Astrocyte of the hippocampus (primary cell): ENCODE results near the gene MGAT4C.
"Not testable (repeated sequence)": the region's sequence is repeated elsewhere in the genome, so short reads cannot be mapped to it uniquely, and the experiment has no call there.

Source experiments
- DNase-seq: peaks from one replicate; pipeline ENCODE4 v3.0.0; 2011; ENCODE audit warnings: low read depth, low spot score

The MGAT4C gene

DNA sequence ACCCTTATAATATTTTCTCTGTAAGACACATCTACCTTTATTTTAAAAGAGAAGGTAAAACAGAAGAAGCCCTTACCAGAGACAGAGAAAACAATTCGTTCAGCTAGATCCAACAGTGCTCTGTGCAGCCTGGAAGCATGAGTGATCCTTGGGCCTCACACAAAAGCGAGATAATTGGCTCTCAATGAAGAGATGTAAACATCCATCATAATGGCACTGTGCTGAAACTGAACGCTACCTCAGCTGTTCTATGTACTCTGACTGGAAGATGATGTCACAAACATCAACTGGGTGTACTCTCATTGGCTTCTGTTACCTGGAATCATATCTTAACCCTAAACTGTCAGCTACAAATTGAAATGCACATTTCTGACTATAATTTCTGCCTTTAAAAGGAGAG is at the start of gene MGAT4C:
TSS of gene MGAT4C (minus strand) at position 229 of the 400 bp plus-strand sequence.
- DNase-seq, result no peak

DNA sequence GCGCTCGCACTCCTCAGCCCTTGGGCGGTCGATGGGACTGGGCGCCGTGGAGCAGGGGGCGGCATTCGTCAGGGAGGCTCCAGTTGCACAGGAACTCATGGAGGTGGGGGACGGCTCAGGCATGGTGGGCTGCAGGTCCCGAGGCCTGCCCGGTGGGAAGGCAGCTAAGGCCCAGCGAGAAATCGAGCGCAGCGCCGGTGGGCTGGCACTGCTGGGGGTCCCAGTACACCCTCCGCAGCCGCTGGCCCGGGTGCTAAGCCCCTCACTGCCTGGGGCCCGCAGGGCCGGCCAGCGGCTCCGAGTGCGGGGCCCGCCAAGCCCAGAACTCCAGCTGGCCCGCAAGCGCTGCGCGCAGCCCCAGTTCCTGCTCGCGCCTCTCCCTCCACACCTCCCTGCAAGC is 40.2 kb upstream of the MGAT4C start:
- DNase-seq, result not testable (repeated sequence)

DNA sequence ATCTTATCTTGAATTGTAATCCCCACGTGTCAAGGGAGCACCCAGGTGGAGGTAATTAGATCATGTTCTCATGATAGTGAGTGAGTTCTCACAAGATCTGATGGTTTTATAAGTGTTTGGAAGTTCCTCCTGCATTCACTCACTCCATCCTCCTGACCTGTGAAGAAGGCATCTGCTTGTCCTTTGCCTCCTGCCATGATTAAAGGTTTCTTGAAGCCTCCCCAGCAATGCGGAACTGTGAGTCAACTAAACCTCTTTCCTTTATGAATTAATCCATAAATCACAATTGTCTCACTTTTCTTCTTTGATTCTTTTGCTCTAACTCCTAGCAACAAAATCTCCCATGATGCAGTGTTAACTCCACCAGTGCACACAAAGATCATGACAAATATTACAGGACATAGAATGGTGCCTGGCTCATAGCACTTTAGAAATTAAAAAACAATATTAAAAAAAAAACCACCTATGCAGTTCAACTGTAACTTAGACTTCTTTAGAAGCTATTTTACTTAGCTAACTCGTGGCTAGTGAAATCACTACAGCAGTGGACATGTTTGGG is 37.6 kb upstream of the MGAT4C start:
- DNase-seq, result no peak

DNA sequence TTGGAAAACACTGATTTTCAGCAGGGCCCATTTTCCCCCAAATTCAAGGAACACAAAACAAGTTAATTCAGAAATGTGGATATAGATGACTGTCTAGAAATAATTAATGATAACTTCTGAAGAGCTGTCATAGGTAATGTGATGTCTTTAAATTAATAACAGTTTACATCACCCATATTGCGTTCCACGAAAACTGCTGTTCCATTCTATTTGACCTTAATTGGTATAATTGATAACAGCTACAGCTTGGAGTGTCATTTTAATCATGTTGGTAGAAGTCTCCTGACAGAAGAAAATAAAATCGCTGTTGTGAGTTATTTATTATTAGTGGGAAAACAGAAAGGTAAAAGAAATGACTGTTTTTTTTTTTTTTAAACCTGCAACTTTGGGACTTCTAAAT is 36.3 kb upstream of the MGAT4C start:
- no peak for DNase-seq

DNA sequence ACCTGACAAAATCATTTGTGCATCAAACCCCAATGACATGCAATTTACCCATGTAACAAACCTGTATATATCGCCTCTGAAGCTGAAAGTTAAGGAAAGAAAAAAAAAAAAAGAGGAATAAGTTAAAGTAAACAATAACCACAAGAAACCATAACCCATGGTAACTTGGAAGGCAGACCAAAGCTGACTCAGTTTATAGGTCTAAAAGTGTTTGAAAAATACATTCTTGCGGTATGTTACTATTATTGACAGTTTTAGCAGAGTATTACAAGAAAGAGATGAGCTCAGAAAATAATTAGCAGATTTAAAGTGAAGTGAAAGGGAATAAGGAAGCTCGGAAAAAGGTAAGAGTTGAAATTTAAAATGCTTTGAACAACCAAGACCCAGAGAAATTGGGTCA is 34.4 kb upstream of the MGAT4C start:
- no peak for DNase-seq

DNA sequence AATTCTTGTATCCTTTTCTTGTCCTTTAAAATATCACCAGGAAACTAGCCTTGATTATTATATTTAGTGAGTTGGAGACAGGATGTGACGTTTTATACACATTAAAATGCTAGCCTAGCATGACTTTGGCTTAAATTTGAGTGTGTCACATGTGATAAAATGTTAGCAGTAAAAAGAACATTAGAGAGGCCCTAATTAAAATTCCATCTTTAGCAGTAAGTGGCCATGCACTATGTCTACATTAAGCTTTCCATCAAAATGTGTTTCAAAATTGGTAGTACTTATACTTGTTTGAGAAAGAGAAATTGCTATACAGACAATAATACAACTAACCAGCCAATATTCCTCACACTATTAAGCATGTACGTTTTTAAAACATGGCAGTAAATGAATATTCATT is 29.9 kb upstream of the MGAT4C start:
- DNase-seq, result no peak

DNA sequence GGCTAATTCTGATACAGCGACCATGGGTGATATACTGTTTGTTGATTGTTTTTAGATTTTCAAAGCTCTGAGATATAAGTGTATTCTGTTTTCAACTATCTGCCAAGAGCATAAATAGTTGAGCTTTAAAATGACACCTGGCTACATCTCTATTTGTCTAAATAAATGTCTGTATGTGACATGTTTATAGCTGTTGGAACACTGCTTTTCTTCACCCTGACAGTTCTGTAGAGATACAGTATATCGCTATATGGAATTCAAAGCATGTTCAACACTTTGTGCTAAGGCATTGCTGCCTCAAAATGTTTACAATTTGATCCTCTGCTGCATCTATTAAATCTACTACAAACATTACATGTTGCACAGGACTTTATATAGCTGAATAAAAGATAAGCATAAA is 27.4 kb upstream of the MGAT4C start:
- DNase-seq, result no peak

DNA sequence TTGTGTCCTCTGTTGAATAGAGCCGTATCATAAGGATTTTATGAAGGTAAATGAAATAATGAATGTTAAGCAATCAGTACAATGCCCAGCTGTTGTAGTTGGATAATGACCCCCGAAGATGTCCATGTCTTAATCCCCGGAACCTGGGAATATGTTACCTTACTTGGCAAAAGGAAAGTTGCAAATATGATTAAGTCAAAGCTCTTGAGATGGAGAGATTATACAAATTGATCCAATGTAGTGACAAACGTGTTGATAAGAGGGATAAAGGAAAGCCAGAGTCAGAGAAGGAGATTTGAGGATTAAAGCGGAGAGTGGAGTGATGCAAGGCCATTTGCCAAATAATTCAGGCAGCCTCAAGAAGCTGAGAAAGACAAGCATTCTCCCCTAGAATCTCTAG is 19.2 kb upstream of the MGAT4C start:
- DNase-seq, result no peak

DNA sequence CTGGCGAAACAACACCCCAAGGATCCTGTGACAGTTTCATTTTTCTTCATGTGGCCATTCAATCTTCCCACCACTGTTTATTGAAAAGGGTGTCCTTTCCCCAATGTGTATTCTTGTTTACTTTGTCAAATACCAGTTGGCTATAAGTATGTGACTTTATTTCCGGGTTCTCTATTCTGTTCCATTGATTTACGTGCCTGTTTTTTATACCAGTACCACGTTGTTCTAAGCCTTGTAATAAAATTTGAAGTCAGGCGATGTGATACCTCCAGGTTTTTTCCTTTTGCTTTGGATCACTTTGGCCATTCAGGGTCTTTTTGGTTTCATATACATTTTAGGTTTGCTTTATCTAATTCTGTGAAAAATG is 9.1 kb upstream of the MGAT4C start:
- no peak for DNase-seq

DNA sequence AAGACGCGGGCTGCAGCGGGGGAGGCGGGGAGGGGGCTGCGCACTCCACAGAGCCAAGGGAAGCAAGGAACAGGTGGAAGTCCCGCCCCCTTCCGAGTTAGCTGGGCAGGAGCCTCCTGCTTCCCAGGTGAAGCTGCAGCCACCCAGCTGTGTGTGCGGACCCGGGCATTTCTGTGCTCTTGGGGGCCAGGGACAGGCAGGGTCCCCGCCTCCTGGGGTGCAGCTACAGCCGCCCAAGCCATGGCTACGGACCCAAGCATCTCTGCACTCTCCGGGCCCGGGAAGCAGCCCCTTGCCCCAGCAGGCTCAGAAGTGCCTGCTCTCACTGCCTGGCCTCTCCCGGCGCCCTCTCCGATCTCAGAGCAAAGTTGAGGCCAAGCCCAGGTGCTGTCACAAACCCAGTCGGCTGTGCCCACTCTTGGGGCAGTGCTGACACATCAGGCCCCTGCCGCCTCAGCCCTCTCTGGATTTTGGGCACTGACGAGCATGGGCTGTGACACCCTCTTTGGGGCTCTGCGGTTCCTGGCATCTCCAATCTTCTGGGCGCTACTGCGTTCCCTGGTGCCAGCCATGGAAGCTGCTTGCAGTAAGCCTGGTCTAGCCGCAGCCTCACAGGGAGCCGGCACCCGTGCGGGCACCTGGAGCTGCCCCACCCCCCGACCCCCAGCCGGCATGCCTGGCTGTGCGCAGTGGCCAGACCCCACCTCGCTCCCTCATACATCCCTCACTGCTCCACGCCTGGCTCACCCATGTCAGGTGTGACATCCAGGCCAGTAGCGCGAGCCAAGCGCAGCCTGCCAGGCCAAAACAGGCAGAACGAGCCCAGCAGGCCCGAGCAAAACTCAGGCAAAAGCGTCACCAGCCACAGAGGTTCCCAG is 8.5 kb upstream of the MGAT4C start:
- no peak for DNase-seq

DNA sequence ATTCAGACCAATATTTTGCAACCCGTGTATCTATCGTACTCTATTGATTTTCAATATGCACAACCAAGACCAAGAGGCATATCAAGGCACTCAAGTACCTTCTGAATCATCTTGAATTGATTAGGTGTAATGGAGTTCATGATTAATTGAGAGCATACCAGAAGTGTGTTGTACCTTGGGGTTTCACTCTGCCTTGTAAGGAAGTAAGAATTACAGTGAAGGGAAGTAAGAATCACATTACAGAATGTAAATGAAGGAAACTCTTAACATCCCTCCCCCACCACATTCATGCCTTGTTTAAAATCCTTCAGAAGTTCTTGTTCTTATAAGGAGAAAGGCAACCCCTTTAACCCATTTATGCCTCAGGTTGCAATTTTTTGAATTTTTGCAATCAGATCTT is 5.4 kb upstream of the MGAT4C start:
- DNase-seq, result no peak

DNA sequence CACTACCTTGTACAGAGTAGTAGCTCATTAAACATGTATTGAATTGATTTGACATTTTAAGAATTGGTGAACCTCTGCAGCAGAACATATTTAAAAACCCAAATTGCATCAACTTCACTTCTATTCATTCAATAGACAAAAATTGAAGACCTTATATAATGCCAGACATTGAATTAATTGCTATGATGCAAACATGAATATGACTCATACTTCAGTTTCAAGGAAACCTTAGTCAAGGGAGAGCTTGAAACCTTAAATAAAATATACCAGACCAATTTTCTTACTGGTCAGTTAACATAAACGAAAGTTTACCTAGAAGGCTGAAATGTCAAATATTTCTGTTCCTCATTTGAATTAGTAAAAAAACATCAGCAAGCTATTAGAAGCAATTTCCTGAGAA is 5.0 kb upstream of the MGAT4C start:
- no peak for DNase-seq

DNA sequence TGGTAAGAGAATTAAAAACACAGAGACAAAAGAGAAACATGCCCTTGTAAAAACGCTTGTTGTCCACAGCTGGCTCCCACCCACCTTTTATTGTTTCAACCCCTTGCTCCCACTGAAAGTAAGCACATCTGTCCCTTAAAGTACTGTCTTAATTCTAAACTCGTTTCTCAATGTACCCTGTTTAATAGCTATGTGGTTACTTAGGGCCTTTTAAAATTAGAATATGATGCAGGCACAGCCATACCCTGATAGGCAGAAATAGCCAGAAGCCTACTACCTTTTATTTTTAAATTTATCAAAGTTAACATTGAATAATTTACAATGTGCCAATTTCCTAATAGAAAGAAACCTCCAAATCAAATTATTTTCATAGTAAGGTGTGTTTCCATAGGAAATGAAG is 4.0 kb upstream of the MGAT4C start:
- no peak for DNase-seq

DNA sequence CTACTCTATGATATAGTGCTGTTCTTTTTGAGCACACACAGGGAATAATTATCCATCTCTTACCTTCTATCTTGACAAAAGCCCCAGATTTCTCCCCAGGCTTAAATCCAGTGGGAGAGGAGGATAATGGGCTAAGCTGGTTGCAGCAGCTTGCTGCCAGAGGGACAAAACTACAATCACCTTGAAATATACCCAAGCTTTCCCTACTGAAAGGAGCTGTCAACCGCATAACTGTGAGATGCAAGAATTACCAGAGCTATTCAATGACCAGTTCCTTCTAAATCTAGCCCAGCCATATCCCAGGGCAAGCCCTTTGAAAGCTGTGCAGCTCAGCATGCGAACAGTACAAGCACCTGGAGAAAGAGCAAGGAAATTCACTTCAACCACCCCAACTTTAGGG is 943 bp upstream of the MGAT4C start:
- no peak for DNase-seq

DNA sequence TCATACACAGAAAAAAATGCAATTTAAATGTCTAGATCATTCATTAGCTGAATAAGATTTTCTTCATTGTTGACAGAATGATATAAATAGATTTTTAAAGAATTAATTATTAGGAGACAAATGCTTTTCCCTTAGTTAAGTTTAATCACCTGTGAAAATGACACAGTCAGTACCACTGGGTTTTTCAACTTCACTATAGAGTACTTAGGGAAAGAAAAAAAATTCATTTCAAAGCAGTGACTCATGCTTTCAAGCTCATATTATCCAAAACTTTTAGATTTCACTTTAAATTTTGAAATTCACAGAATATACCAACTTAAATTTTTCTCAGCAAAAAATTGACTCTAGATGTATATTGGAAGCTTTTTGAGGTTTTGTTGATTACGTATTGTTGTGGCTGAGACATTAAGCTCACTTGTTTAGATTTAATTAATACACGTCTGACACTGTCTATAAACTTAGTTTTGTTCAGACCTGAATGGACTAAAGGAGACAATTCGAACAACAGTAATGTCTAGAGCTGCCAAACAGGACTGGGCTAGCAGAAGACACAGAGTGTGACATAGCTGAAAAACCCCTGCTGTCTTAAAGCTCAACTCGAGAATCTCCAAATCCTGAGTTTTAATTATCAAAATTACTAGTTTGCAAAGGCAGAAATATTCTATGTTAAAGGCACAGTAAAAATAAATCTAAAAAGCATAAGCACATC is 1.6 kb downstream of the MGAT4C start:
- DNase-seq, result no peak

DNA sequence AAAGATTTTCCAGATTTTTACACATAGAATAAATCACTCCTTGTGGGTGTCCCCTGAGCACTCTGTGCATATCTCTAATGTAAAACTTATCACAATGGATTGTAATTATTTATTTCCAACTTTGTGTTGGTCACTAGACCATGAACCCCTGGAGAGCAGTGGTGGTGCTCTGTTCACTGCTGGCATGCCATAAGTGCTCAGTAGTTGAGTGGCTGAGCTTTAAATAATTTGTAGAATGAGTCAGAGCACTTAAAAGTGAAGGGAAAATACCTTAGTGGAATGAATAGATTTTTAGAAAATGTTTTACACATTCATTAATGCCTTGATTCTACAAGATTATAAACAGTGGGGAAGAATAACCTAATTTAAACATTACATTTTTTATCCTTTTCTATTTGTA is 6.3 kb downstream of the MGAT4C start:
- DNase-seq, result peak; percentile 89

DNA sequence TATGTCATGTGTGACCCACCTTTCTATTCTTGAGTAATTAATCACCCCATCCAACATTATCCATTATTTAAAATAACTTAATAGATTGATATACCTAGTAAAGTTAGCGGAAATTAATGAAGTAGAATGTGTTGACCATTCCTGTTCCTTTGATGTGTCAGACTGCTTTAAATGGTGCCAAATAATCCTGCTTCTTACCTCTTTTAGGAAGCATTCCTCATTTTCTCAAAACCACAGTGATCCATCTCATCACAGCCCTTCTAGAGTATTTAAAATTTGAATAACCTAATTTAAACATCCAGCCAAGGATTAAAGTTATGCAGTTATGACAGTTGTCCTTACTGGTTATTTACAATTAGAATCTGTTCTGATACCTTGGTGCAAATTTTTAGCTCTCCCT is 6.9 kb downstream of the MGAT4C start:
- peak; percentile 53 for DNase-seq

DNA sequence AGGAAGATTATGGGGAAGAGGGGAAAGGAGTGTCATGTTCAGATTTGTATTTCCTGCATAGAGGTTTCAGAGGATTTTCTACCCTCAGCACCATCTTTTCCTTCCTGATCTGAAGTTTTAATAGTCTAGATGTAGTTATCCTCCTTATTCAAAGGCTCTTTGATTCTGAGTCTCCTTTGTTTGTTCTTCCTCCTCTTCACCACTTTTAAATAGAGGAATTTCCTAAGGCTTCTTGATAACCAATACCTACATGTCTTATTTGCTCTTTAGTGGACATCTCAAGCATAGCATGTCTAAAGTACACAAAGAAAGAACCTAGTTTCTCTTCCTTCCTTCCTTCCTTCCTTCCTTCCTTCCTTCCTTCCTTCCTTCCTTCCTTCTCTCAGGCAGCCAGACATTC is 8.3 kb downstream of the MGAT4C start:
- DNase-seq, result no peak

DNA sequence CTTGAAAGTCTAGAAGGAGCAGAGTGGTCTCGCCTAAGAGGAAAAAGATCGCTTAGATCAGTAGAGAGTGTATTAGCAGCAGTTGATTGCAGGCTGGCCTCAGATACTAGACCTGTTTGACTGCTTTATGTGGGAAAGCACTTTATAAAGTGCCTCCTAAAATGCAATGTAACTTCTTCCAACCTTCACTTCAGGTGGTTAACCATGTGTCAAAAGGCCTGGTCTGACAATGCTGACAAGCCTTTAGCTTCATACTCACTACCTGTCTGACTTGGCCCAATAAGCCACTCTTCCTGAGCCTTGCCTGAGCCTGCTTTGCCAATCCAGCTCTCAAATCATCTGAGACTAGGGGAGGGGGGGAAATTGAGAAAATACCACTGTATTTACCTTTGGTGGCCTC is 14.6 kb downstream of the MGAT4C start:
- no peak for DNase-seq

DNA sequence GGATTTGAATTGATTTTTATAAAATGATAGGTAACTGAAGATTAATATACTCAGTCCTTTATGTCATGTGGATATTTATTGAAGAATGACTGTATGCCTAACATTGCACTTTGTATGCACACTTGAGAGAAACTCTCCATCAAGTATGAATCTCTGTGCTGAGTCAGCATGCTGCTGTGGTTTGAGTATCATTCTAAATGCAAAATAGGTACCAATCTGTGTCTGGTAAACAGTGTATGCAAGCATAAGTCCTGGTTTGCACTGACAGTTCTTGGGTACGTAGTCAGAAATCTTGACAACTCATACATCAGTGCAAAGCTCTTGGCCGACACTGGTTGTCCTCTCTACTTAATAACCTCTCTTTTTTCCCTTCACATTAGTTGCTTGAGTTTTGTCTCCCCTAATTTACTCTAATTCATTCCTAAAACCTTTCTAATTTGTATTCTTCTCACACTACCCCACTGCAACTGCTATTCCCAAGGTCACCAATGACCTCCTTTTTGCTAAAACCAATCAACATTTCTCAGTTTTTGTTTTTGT is 21.8 kb downstream of the MGAT4C start:
- DNase-seq, result peak; percentile 58

DNA sequence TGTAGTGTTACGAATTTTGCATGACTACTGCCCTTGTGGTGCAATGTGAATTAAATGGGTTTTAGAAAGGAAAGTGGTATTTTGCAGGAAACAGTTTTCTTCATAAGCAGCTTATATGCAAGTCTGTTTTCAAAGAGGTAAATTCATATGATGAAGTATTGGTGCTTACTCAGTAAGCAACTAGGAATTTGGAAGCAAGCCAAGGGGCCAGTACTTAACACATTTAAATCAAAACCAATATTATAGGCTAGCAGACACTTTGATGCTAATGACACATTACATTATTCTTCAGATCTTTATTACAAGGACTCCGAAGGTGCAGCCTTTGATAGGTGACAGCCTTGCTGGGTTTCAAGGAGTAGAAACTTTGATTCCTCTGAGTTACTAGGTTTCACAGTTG is 23.1 kb downstream of the MGAT4C start:
- peak; percentile 62 for DNase-seq

DNA sequence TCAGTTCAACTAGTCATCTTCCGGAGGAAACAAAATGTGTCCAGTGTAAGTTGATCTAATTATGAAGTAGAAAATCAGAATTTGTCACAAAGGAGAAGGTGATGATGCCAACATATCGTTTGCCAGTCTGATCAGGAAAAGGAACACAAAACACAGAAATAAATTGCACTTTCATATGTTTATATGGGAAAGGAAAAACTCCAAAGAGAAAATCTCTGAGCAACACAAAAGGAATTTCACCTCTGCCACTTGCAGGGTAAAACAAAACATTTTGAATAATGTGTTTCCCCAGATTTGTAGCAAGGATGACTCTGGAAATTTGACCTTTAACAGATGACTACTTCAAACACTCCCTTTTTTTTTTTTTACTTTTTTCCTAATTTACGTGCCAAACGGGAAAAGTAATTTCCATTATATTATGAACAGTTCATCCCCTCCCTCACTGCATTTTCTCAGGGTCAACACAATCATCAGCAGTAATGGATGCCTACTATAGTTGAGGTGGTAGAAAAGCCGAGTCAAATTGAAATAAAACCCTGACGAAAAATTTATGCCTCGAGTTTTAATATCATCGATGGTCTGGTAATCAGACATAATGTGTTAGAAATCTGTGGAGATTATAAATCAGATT is 25.6 kb downstream of the MGAT4C start:
- peak; percentile 55 for DNase-seq
